ENCODE data around the gene SLC30A2.

SLC30A2 gene

DNA sequence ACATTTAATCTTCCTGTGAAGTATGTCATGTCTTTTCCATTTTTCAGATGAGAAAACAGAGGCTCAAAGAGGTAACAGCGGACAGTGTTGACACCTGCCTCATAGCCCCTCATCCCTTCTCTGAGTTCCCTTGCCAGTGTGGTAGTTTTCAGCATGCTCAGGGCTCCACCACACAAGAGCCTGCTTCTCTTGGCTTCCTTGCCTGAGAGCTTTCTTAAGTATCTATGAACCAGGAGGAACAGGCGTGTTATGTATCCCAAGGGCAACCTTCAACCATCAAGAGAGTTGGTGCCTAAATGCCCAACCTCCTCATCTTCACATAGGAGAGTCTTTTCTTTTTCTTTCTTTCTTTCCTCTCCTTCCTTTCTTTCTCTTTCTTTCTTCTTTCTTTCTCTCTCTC is 42.2 kb downstream of the SLC30A2 start:
- peaks cover 1% of the 10 kb centered on the region for H3K4me1 ChIP-seq (ENCODE audit: low read length)
- no peaks in the 10 kb centered on the region for H3K9me2 ChIP-seq (replicated peaks; ENCODE audit: insufficient read depth, low read length)
- H3K9ac ChIP-seq (ENCODE audit: low read length) = no peak overlapping the region
- H3K4me2 ChIP-seq (ENCODE audit: low read depth, low read length) = no peak overlapping the region
- no peaks in the 10 kb centered on the region for H3K36me3 ChIP-seq (replicated peaks; ENCODE audit: insufficient read depth, low read length)
- H4K20me1 ChIP-seq (ENCODE audit: insufficient read depth, low read length) = no peaks in the 10 kb centered on the region
- H3K79me2 ChIP-seq (ENCODE audit: low read length) = no peaks in the 10 kb centered on the region
- H3K27me3 ChIP-seq (replicated peaks; ENCODE audit: insufficient read depth, low read length) = no peaks in the 10 kb centered on the region
- H3F3A ChIP-seq (ENCODE audit: insufficient read depth, low read length) = no peaks in the 10 kb centered on the region
- DNase-seq = no peak
- no peak overlapping the region for H3K4me3 ChIP-seq (ENCODE audit: low read length)
- H3K9me3 ChIP-seq (replicated peaks; ENCODE audit: insufficient read depth, low read length) = no peaks in the 10 kb centered on the region
- no peak overlapping the region for H2AFZ ChIP-seq (ENCODE audit: low read length)
- TF ChIP-seq EZH2 (optimal IDR thresholded peaks at IDR 0.05; ENCODE audit: low read depth, low read length) (no peak), EZH2phosphoT487 (IDR thresholded peaks at IDR 0.05; ENCODE audit: low read length) (no peak), CTCF (IDR thresholded peaks at IDR 0.05; ENCODE audit: low read length) (no peak)
- no peak overlapping the region for H3K27ac ChIP-seq (ENCODE audit: low read length)

DNA sequence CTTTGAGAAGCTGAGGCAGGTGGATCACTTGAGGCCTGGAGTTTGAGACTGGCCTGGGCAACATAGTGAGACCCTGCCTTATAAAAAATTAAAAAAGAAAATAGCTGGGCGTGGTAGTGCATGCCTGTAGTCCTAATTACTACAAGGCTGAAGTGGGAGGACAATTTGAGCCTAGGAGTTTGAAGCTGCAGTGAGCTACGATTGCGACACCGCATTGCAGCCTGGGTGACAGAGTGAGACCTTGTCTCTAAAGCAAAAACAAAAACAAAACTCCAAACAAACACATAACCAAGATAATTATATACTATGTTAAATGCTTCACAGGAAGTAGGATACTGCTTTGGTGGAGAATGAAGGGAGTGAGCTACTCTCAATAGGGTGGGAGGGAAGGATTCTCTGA is 42.7 kb downstream of the SLC30A2 start:
- Histone ChIP-seq H4K20me1 (ENCODE audit: insufficient read depth, low read length) (no peaks in the 10 kb centered on the region), H2AFZ (ENCODE audit: low read length) (no peak overlapping the region), H3K27me3 (replicated peaks; ENCODE audit: insufficient read depth, low read length) (no peaks in the 10 kb centered on the region), H3F3A (ENCODE audit: insufficient read depth, low read length) (no peaks in the 10 kb centered on the region), H3K4me3 (ENCODE audit: low read length) (no peak overlapping the region), H3K4me1 (ENCODE audit: low read length) (peaks cover 5% of the 10 kb centered on the region), H3K36me3 (replicated peaks; ENCODE audit: insufficient read depth, low read length) (no peaks in the 10 kb centered on the region), H3K9me3 (replicated peaks; ENCODE audit: insufficient read depth, low read length) (no peaks in the 10 kb centered on the region), H3K79me2 (ENCODE audit: low read length) (no peaks in the 10 kb centered on the region), H3K4me2 (ENCODE audit: low read depth, low read length) (no peak overlapping the region), H3K27ac (ENCODE audit: low read length) (no peak overlapping the region), H3K9me2 (replicated peaks; ENCODE audit: insufficient read depth, low read length) (no peaks in the 10 kb centered on the region), H3K9ac (ENCODE audit: low read length) (no peak overlapping the region)
- TF ChIP-seq EZH2phosphoT487 (IDR thresholded peaks at IDR 0.05; ENCODE audit: low read length) = no peak
- no peak for TF ChIP-seq CTCF (IDR thresholded peaks at IDR 0.05; ENCODE audit: low read length)
- TF ChIP-seq EZH2 (optimal IDR thresholded peaks at IDR 0.05; ENCODE audit: low read depth, low read length) = no peak
- no peak for DNase-seq

DNA sequence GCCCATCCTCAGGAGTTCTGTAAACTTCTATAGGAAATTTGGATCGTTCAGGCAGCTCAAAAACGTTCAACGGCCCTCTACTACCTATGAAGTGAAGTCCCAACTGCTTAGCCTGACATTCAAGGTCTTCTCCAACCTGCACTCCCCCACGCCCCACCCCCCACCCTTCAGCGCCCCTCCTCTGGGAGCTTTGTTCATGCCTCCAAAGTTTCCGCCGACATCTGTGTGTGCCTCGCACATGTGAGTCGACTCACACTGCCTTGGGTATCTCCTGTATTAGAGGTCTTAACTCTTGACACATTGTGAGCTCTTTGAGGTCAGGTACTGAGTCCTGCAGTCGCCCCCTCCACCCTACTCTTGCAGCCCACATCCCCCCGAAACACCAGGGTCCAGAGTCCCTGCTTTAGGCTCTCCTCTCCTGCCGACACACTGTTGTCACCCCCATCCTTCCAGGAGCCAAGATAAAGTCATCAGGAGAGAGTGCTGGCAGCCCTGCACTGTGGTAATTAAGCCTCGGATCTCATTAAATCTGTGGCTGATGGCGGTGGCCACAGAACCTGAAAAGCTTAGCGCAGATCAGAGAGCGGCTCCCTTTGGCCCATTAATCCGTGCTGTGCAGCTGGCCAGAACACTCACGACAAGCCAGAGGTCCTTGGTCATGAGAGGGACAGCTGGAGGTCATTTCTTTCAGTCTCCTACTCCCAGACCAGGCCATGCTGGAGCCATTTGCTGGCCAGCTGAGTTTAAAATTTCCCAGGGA is 46.7 kb downstream of the SLC30A2 start:
- no peak overlapping the region for H3K4me2 ChIP-seq (ENCODE audit: low read depth, low read length)

More for the DNA sequence above, 46.7 kb downstream of the SLC30A2 start:
- Histone ChIP-seq H3K27ac (ENCODE audit: low read length) (no peak overlapping the region), H4K20me1 (ENCODE audit: insufficient read depth, low read length) (no peaks in the 10 kb centered on the region), H3K9ac (ENCODE audit: low read length) (no peak overlapping the region), H3K4me3 (ENCODE audit: low read length) (no peak overlapping the region), H3K9me3 (replicated peaks; ENCODE audit: insufficient read depth, low read length) (no peaks in the 10 kb centered on the region), H2AFZ (ENCODE audit: low read length) (peak overlapping the region; percentile 97), H3K4me1 (ENCODE audit: low read length) (peaks cover 13% of the 10 kb centered on the region), H3K9me2 (replicated peaks; ENCODE audit: insufficient read depth, low read length) (no peaks in the 10 kb centered on the region), H3K36me3 (replicated peaks; ENCODE audit: insufficient read depth, low read length) (no peaks in the 10 kb centered on the region), H3K79me2 (ENCODE audit: low read length) (0 out of 2 replicates have a peak, but pooled peaks cover 9% of the 10 kb centered on the region), H3F3A (ENCODE audit: insufficient read depth, low read length) (peaks cover 8% of the 10 kb centered on the region), H3K27me3 (replicated peaks; ENCODE audit: insufficient read depth, low read length) (no peaks in the 10 kb centered on the region)
- TF ChIP-seq EZH2phosphoT487 (IDR thresholded peaks at IDR 0.05; ENCODE audit: low read length) = no peak
- TF ChIP-seq CTCF (IDR thresholded peaks at IDR 0.05; ENCODE audit: low read length) = no peak
- TF ChIP-seq EZH2 (optimal IDR thresholded peaks at IDR 0.05; ENCODE audit: low read depth, low read length) = no peak
- no peak for DNase-seq

Measured in MM.1S (cell line).